Neuronal stem cell (in vitro differentiated cells): ENCODE results near the gene STARD4.

Experiments used
- DNase-seq: peaks from one replicate; pipeline ENCODE4 v3.0.0-alpha.2; 2013; ENCODE audit warnings: low spot score
- H2AFZ ChIP-seq: one replicate; pipeline ENCODE4 v1.6.1; 2013; ENCODE audit warnings: mild to moderate bottlenecking, low read length, inconsistent platforms
- H2AK5ac ChIP-seq: 2 replicates; pipeline ENCODE4 v1.6.1; 2013; ENCODE audit warnings: low read depth, mild to moderate bottlenecking, inconsistent platforms, low read length, moderate library complexity, mixed read lengths
- H2BK120ac ChIP-seq: 2 replicates; pipeline ENCODE4 v1.6.1; 2013; ENCODE audit warnings: low read depth, mild to moderate bottlenecking, inconsistent platforms, low read length, moderate library complexity, mixed read lengths
- H2BK12ac ChIP-seq: one replicate; pipeline ENCODE4 v1.6.1; 2013; ENCODE audit warnings: low read length, inconsistent platforms
- H2BK15ac ChIP-seq: 2 replicates; pipeline ENCODE4 v1.6.1; 2013; ENCODE audit warnings: mild to moderate bottlenecking, low read length, inconsistent platforms, mixed read lengths
- H2BK5ac ChIP-seq: one replicate; pipeline ENCODE4 v1.6.1; 2013; ENCODE audit warnings: inconsistent platforms, mild to moderate bottlenecking, low read length, moderate library complexity
- H3K14ac ChIP-seq: one replicate; pipeline ENCODE4 v1.6.1; 2013; ENCODE audit warnings: low read length, inconsistent platforms
- H3K18ac ChIP-seq: 2 replicates; pipeline ENCODE4 v1.6.1; 2013; ENCODE audit warnings: low read length, inconsistent platforms
- H3K23ac ChIP-seq: 2 replicates; pipeline ENCODE4 v1.6.1; 2013; ENCODE audit warnings: low read depth, mild to moderate bottlenecking, mixed read lengths, low read length, inconsistent platforms; ENCODE audit not compliant: poor library complexity
- H3K27ac ChIP-seq: replicated peaks from 3 replicates; pipeline ENCODE4 v1.5.1; 2013; ENCODE audit warnings: low read length, inconsistent platforms
- H3K27me3 ChIP-seq, 3 experiments: 2 replicates each; pipeline ENCODE4 v1.6.1; 2013; ENCODE audit warnings: low read length in 3 of 3, mild to moderate bottlenecking in 2 of 3, inconsistent platforms in 1 of 3, low read depth in 1 of 3, mixed read lengths in 1 of 3, moderate library complexity in 1 of 3; ENCODE audit not compliant: control insufficient read depth in 3 of 3, insufficient read depth in 3 of 3
- H3K36me3 ChIP-seq, 2 donors: replicated peaks in 1 of 2; 2 replicates each; pipeline ENCODE4 v1.6.1; 2013; ENCODE audit warnings: low read length in 2 of 2; ENCODE audit not compliant: control insufficient read depth in 2 of 2, insufficient read depth in 2 of 2
- H3K4ac ChIP-seq: 2 replicates; pipeline ENCODE4 v1.6.1; 2013; ENCODE audit warnings: inconsistent platforms, mild to moderate bottlenecking, low read length, moderate library complexity
- H3K4me1 ChIP-seq, 2 donors: 1 replicate in 1 of 2; 2 replicates in 1 of 2; pipeline ENCODE4 v1.6.1; 2013; ENCODE audit warnings: low read length in 2 of 2, low read depth in 1 of 2; ENCODE audit not compliant: control insufficient read depth in 2 of 2, insufficient read depth in 1 of 2
- H3K4me2 ChIP-seq: one replicate; pipeline ENCODE4 v1.6.1; 2013; ENCODE audit warnings: mild to moderate bottlenecking, low read length, inconsistent platforms; ENCODE audit not compliant: insufficient read depth, poor library complexity, severe bottlenecking
- H3K4me3 ChIP-seq, 2 donors: 2 replicates each; pipeline ENCODE4 v1.5.1; 2013; ENCODE audit warnings: low read length in 2 of 2, mild to moderate bottlenecking in 2 of 2, inconsistent platforms in 1 of 2, moderate library complexity in 1 of 2
- H3K79me1 ChIP-seq: one replicate; pipeline ENCODE4 v1.6.1; 2013; ENCODE audit warnings: low read depth, mild to moderate bottlenecking, inconsistent platforms, low read length, moderate library complexity
- H3K9ac ChIP-seq: one replicate; pipeline ENCODE4 v1.6.1; 2013; ENCODE audit warnings: mild to moderate bottlenecking, low read depth, low read length, inconsistent platforms; ENCODE audit not compliant: poor library complexity
- H3K9me3 ChIP-seq, 2 donors: replicated peaks in 1 of 2; 2 replicates each; pipeline versions ENCODE3 to v1.6.1; 2013; ENCODE audit warnings: low read length in 2 of 2, mild to moderate bottlenecking in 2 of 2, inconsistent platforms in 1 of 2, low read depth in 1 of 2, mixed read lengths in 1 of 2, moderate library complexity in 1 of 2; ENCODE audit not compliant: control insufficient read depth in 2 of 2, insufficient read depth in 1 of 2
- H4K8ac ChIP-seq: one replicate; pipeline ENCODE4 v1.6.1; 2013; ENCODE audit warnings: low read depth, mild to moderate bottlenecking, inconsistent platforms, low read length, moderate library complexity
- H4K91ac ChIP-seq: one replicate; pipeline ENCODE4 v1.6.1; 2013; ENCODE audit warnings: low read length, low read depth, mild to moderate bottlenecking, inconsistent platforms; ENCODE audit not compliant: poor library complexity
- WGBS, 2 donors: extraction: QIAGEN DNeasy Blood & Tissue Kit; methylation state at CpG; one replicate each; pipeline ENCODE4 v1.1.7; 2013; ENCODE audit warnings: missing lambda C conversion rate in 2 of 2, mixed read lengths in 1 of 2; ENCODE audit not compliant: insufficient read length in 2 of 2, insufficient replicate concordance in 1 of 2; ENCODE audit errors: extremely low coverage in 2 of 2; 5-methylcytosine and 5-hydroxymethylcytosine counted together

The STARD4 gene

GRCh38 chr5:111469293-111469896 is 42.9 kb downstream of the STARD4 start:
- Histone ChIP-seq H2BK5ac (no peak overlapping the region), H3K27ac (no peak overlapping the region), H2BK12ac (no peak overlapping the region), H3K27me3 (no peaks in the 10 kb centered on the region), H2BK15ac (no peak overlapping the region), H2AFZ (no peak overlapping the region), H3K4me1 (no peaks in the 10 kb centered on the region), H3K79me1 (no peaks in the 10 kb centered on the region), H3K36me3 (no peaks in the 10 kb centered on the region), H3K23ac (no peak overlapping the region), H3K14ac (no peak overlapping the region), H3K9me3 (peaks cover 0 to 4% of the 10 kb centered on the region in 2 donors), H2AK5ac (no peak overlapping the region), H4K91ac (no peak overlapping the region), H3K4me2 (no peak overlapping the region), H2BK120ac (no peak overlapping the region), H3K4me3 (no peak overlapping the region), H3K9ac (no peak overlapping the region), H3K4ac (no peak overlapping the region), H4K8ac (no peak overlapping the region), H3K18ac (no peak overlapping the region)
- no peak for DNase-seq
- no CpG with 5 or more reads among the region's 2 CpGs for WGBS, 2 donors

- H4K8ac ChIP-seq: no peak overlapping the region
- H2AFZ ChIP-seq: no peak overlapping the region
- H3K4me1 ChIP-seq: no peaks in the 10 kb centered on the region
- H3K23ac ChIP-seq: no peak overlapping the region
- no peak overlapping the region for H4K91ac ChIP-seq
- no peak overlapping the region for H3K9ac ChIP-seq
- H2BK120ac ChIP-seq: no peak overlapping the region
- H3K9me3 ChIP-seq: peaks cover 0 to 4% of the 10 kb centered on the region in 2 donors
- H3K14ac ChIP-seq: no peak overlapping the region
- H3K27me3 ChIP-seq: no peaks in the 10 kb centered on the region
- no peak overlapping the region for H3K4me2 ChIP-seq
- no peak overlapping the region for H3K4ac ChIP-seq
- no peak for DNase-seq
- no peak overlapping the region for H3K27ac ChIP-seq
- H2BK5ac ChIP-seq: no peak overlapping the region
- H3K18ac ChIP-seq: no peak overlapping the region
- no peak overlapping the region for H2AK5ac ChIP-seq
- H3K36me3 ChIP-seq: no peaks in the 10 kb centered on the region
- H3K4me3 ChIP-seq: no peak overlapping the region
- H3K79me1 ChIP-seq: no peaks in the 10 kb centered on the region
- H2BK15ac ChIP-seq: no peak overlapping the region
- no peak overlapping the region for H2BK12ac ChIP-seq
These were observed 49.0 kb downstream of the STARD4 start for GRCh38 chr5:111463311-111463710.

GRCh38 chr5:111461934-111462333 is 50.4 kb downstream of the STARD4 start:
- DNase-seq: no peak
- no CpG with 5 or more reads among the region's 2 CpGs for WGBS, 2 donors

GRCh38 chr5:111461255-111461671 is 51.1 kb downstream of the STARD4 start:
- H3K4me1 ChIP-seq: no peaks in the 10 kb centered on the region
- H3K14ac ChIP-seq: no peak overlapping the region
- WGBS, 2 donors: no CpG with 5 or more reads among the region's 3 CpGs
- no peaks in the 10 kb centered on the region for H3K27me3 ChIP-seq
- H4K91ac ChIP-seq: no peak overlapping the region
- no peaks in the 10 kb centered on the region for H3K36me3 ChIP-seq
- peaks cover 0 to 4% of the 10 kb centered on the region in 2 donors for H3K9me3 ChIP-seq
- H3K4ac ChIP-seq: no peak overlapping the region
- H2BK15ac ChIP-seq: no peak overlapping the region
- H3K4me3 ChIP-seq: no peak overlapping the region
- no peak overlapping the region for H2AK5ac ChIP-seq
- H3K4me2 ChIP-seq: no peak overlapping the region
- H2BK5ac ChIP-seq: no peak overlapping the region
- H2AFZ ChIP-seq: peak overlapping the region; percentile 31
- no peak overlapping the region for H2BK12ac ChIP-seq
- H2BK120ac ChIP-seq: no peak overlapping the region
- DNase-seq: peak; percentile 31
- no peak overlapping the region for H3K27ac ChIP-seq
- no peaks in the 10 kb centered on the region for H3K79me1 ChIP-seq
- H3K18ac ChIP-seq: no peak overlapping the region
- H3K9ac ChIP-seq: no peak overlapping the region
- no peak overlapping the region for H4K8ac ChIP-seq
- H3K23ac ChIP-seq: no peak overlapping the region

More at GRCh38 chr5:111461934-111462333, 50.4 kb downstream of the STARD4 start:
- H2BK5ac ChIP-seq: no peak overlapping the region
- no peak overlapping the region for H2BK120ac ChIP-seq
- H2AFZ ChIP-seq: no peak overlapping the region
- no peak overlapping the region for H2AK5ac ChIP-seq
- peak overlapping the region in 1 of 2 donors; percentile 34 for H3K4me3 ChIP-seq
- H3K18ac ChIP-seq: no peak overlapping the region
- H3K79me1 ChIP-seq: no peaks in the 10 kb centered on the region
- no peak overlapping the region for H2BK15ac ChIP-seq
- H3K4me2 ChIP-seq: no peak overlapping the region
- no peak overlapping the region for H3K9ac ChIP-seq
- H3K14ac ChIP-seq: no peak overlapping the region
- H3K27ac ChIP-seq: no peak overlapping the region
- no peaks in the 10 kb centered on the region for H3K27me3 ChIP-seq
- no peak overlapping the region for H3K4ac ChIP-seq
- no peaks in the 10 kb centered on the region for H3K4me1 ChIP-seq
- peaks cover 0 to 4% of the 10 kb centered on the region in 2 donors for H3K9me3 ChIP-seq
- no peak overlapping the region for H3K23ac ChIP-seq
- no peak overlapping the region for H2BK12ac ChIP-seq
- H4K8ac ChIP-seq: no peak overlapping the region
- H4K91ac ChIP-seq: no peak overlapping the region
- H3K36me3 ChIP-seq: no peaks in the 10 kb centered on the region
